Hepatocyte (in vitro differentiated cells): ENCODE measurements around the gene GATAD1. TPM values are rescaled to one million over a fixed set of nuclear protein-coding genes. Genes with fewer than 3 reads are reported as not detected.

Source experiments
- DNase-seq: peaks from one replicate; pipeline ENCODE4 v3.0.0-alpha.2; 2016; ENCODE audit warnings: low spot score
- H2AFZ ChIP-seq: fragments of 200-600 bp; sonication (generic); 2 replicates; pipeline ENCODE4 v1.6.0; 2016; ENCODE audit warnings: antibody characterized with exemption, mild to moderate bottlenecking
- H3K27ac ChIP-seq: fragments of 200-600 bp; sonication (generic); 2 replicates; pipeline ENCODE4 v1.5.1; 2016; ENCODE audit warnings: mild to moderate bottlenecking
- H3K27me3 ChIP-seq: fragments of 200-600 bp; sonication (generic); 2 replicates; pipeline ENCODE4 v1.6.1; 2016
- H3K36me3 ChIP-seq: fragments of 200-600 bp; sonication (generic); replicated peaks from 2 replicates; pipeline ENCODE4 v1.5.1; 2016; ENCODE audit warnings: low read depth; ENCODE audit not compliant: insufficient read depth
- H3K4me1 ChIP-seq: fragments of 200-600 bp; sonication (generic); 2 replicates; pipeline ENCODE4 v1.5.1; 2016; ENCODE audit warnings: mild to moderate bottlenecking, moderate library complexity; ENCODE audit not compliant: insufficient read depth
- H3K4me2 ChIP-seq: fragments of 200-600 bp; sonication (generic); 2 replicates; pipeline ENCODE4 v1.6.0; 2016
- H3K4me3 ChIP-seq: fragments of 200-600 bp; sonication (generic); 2 replicates; pipeline ENCODE4 v1.5.1; 2016; ENCODE audit warnings: mild to moderate bottlenecking
- H3K79me2 ChIP-seq: fragments of 200-600 bp; sonication (generic); 2 replicates; pipeline ENCODE4 v1.6.0; 2017; ENCODE audit warnings: mild to moderate bottlenecking
- H3K9me2 ChIP-seq: fragments of 200-600 bp; sonication (generic); replicated peaks from 2 replicates; pipeline ENCODE4 v1.6.0; 2017; ENCODE audit warnings: mild to moderate bottlenecking; ENCODE audit not compliant: insufficient read depth
- H3K9me3 ChIP-seq: fragments of 200-600 bp; sonication (generic); 2 replicates; pipeline ENCODE4 v1.5.1; 2016; ENCODE audit warnings: low read depth, mild to moderate bottlenecking
- H4K20me1 ChIP-seq: fragments of 200-600 bp; sonication (generic); 2 replicates; pipeline ENCODE4 v1.6.0; 2016; ENCODE audit warnings: mild to moderate bottlenecking; ENCODE audit not compliant: insufficient read depth, poor library complexity, severe bottlenecking
- EZH2 ChIP-seq: fragments of 200-600 bp; sonication (generic); IDR thresholded peaks from 2 replicates; pipeline ENCODE4 v1.6.1; 2016; ENCODE audit warnings: antibody characterized with exemption, mild to moderate bottlenecking, borderline replicate concordance
- EZH2phosphoT487 ChIP-seq: fragments of 200-600 bp; sonication (generic); IDR thresholded peaks from one replicate; pipeline ENCODE4 v1.6.1; 2018; ENCODE audit warnings: antibody characterized with exemption, mild to moderate bottlenecking, low read depth, moderate library complexity; ENCODE audit not compliant: unreplicated experiment, severe bottlenecking
- WGBS: methylation state at CpG from one replicate; pipeline ENCODE4 v1.1.6; 2016; ENCODE audit warnings: low lambda C conversion rate; ENCODE audit errors: missing lambda C conversion rate; 5-methylcytosine and 5-hydroxymethylcytosine counted together
- polyA plus RNA-seq: library from polyadenylated mRNA; unstranded; fragments of >200 nt; fragmentation: Nextera tagmentation; extraction: Ambion mirVana; gene quantifications from 2 replicates; pipeline ENCODE4 v1.2.1, GENCODE V29; 2016
- total RNA-seq: library from RNA; depleted of rRNA; stranded (reverse); fragments of >200 nt; gene quantifications from 2 replicates; pipeline ENCODE4 v1.2.3, GENCODE V29; 2014
- TF ChIP-seq, protein P1 (sequence below): fragments of 200-600 bp; sonication (generic); IDR thresholded peaks from 2 replicates; pipeline ENCODE4 v1.5.1; 2016; ENCODE audit warnings: antibody characterized with exemption, mild to moderate bottlenecking; ENCODE audit not compliant: poor library complexity

Gene GATAD1
- total and polyA plus RNA-seq, 2 experiments from 2014 or later = 28.7 to 33.2 TPM

DNA sequence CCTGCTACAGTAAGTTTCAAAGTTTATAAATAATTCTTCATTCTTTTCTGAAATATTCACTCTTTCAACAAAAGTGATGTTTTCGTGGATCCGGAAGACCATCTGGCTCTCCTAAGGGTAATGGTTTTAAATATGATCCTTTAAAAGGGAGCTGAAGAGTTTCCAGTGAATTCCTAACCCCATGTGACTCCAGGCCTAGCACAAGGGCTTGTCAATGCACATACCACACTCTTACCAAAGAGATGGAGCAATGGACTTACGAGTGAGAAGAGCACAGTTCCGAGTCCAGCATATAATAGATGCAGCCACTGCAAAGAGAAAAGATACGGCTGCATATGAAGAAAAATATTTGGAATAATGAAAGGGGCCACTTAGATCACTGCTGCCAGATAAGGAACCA is 32.1 kb upstream of the GATAD1 start:
- Histone ChIP-seq H3K9me2 (no peaks in the 10 kb centered on the region), H3K4me3 (no peak overlapping the region), H3K36me3 (no peaks in the 10 kb centered on the region), H2AFZ (no peak overlapping the region), H3K27ac (no peak overlapping the region), H3K79me2 (no peaks in the 10 kb centered on the region), H4K20me1 (no peaks in the 10 kb centered on the region), H3K4me1 (no peaks in the 10 kb centered on the region), H3K4me2 (no peak overlapping the region), H3K9me3 (no peaks in the 10 kb centered on the region), H3K27me3 (no peaks in the 10 kb centered on the region)
- no peak for TF ChIP-seq EZH2
- TF ChIP-seq, protein P1, sequence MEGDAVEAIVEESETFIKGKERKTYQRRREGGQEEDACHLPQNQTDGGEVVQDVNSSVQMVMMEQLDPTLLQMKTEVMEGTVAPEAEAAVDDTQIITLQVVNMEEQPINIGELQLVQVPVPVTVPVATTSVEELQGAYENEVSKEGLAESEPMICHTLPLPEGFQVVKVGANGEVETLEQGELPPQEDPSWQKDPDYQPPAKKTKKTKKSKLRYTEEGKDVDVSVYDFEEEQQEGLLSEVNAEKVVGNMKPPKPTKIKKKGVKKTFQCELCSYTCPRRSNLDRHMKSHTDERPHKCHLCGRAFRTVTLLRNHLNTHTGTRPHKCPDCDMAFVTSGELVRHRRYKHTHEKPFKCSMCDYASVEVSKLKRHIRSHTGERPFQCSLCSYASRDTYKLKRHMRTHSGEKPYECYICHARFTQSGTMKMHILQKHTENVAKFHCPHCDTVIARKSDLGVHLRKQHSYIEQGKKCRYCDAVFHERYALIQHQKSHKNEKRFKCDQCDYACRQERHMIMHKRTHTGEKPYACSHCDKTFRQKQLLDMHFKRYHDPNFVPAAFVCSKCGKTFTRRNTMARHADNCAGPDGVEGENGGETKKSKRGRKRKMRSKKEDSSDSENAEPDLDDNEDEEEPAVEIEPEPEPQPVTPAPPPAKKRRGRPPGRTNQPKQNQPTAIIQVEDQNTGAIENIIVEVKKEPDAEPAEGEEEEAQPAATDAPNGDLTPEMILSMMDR = no peak
- no peak for TF ChIP-seq EZH2phosphoT487
- 85% methylated on average over 5 of the region's 5 CpGs for WGBS
- no peak for DNase-seq

DNA sequence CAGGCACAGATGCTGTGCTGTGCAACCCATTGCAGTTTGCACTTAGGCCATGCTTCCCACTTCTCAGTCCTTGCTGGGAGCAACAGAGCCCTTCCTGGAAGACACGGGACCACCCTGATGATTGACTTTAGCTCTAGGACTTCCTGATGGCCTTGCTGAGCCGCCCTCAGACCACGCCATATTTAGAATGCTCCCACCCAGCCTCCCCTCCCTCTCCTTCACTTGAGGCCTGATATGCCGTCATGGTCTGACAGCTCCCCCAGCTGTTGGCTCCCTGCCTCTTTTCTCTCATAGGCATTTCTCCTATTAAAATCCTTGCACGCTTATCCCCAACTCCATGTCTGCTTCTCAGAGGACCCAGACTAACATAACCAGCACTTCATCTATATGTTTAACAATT is 29.4 kb upstream of the GATAD1 start:
- no peaks in the 10 kb centered on the region for H3K27me3 ChIP-seq
- no peak for DNase-seq
- H3K4me3 ChIP-seq = no peak overlapping the region
- H3K79me2 ChIP-seq = no peaks in the 10 kb centered on the region
- no peak overlapping the region for H3K27ac ChIP-seq
- H3K9me2 ChIP-seq = no peaks in the 10 kb centered on the region
- no peaks in the 10 kb centered on the region for H4K20me1 ChIP-seq
- H3K4me1 ChIP-seq = peaks cover 11% of the 10 kb centered on the region
- H3K4me2 ChIP-seq = no peak overlapping the region
- WGBS = 76% methylated on average over 5 of the region's 5 CpGs
- H2AFZ ChIP-seq = no peak overlapping the region
- TF ChIP-seq, protein P1 = no peak
- TF ChIP-seq EZH2 = no peak
- no peak for TF ChIP-seq EZH2phosphoT487
- H3K36me3 ChIP-seq = no peaks in the 10 kb centered on the region
- no peaks in the 10 kb centered on the region for H3K9me3 ChIP-seq

DNA sequence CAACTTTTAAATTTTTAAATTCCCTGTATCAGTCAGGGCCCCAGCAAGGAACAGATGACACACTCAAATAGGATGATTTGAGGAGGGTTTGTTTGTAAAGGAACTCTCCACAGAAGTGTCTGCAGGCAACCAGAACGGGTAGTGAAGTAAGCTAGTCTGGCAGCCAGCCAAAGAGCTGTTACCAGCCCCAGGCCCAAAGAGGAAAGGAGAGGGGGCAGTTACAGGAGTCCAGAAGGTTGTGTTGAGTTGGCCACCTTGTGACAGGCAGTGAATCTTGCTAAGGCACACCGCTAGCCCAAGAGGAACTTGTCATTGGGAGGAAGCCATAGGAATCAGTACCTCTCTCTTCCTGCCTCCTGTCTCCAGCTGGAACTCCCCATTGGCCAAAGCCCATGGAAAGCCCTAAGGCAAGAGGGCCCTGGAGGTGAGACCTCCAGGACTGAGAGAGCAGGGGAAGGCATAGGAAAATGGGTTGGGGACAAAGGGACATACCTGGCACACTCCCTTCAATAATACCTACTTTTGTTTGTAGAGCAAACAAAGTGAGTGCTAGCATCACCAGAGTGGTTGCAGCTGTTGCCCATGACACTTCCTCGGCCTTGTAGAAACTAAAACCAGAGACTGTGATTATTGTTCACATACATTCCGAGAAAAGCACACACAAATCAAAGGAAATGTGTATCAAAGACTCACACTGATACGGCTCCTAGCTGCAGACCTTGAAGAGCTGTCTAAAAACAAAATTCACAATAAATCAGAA is 25.4 kb upstream of the GATAD1 start:
- H4K20me1 ChIP-seq = no peaks in the 10 kb centered on the region
- H3K4me2 ChIP-seq = no peak overlapping the region
- H3K9me2 ChIP-seq = no peaks in the 10 kb centered on the region
- DNase-seq = peak; percentile 60
- peak overlapping the region; percentile 49 for H3K27ac ChIP-seq
- H3K79me2 ChIP-seq = no peaks in the 10 kb centered on the region
- H3K4me1 ChIP-seq = peaks cover 11% of the 10 kb centered on the region
- H3K9me3 ChIP-seq = no peaks in the 10 kb centered on the region
- WGBS = 43% methylated on average over 5 of the region's 5 CpGs
- H2AFZ ChIP-seq = peak overlapping the region; percentile 6
- H3K27me3 ChIP-seq = no peaks in the 10 kb centered on the region
- H3K36me3 ChIP-seq = no peaks in the 10 kb centered on the region
- H3K4me3 ChIP-seq = no peak overlapping the region
- TF ChIP-seq EZH2 (no peak), EZH2phosphoT487 (no peak)
- TF ChIP-seq, protein P1 = no peak
